ENCODE data around the gene LCE1A.

Gene LCE1A

GRCh38 chr1:152827173-152827572, at the start of gene LCE1A:
TSS of gene LCE1A (plus strand) at chr1:152827473. CDS start at chr1:152827473, 0 bp downstream.
- peaks cover 61% of the 10 kb centered on the region for H3K27me3 Mint-ChIP-seq
- DNase-seq = no peak
- no peak within 1 kb of the TSS for H3K27ac Mint-ChIP-seq
- H3K36me3 Mint-ChIP-seq (ENCODE audit: low read depth) = no peaks in the 10 kb centered on the region
- H3K4me1 Mint-ChIP-seq (ENCODE audit: low read depth) = no peaks in the 10 kb centered on the region
- no peaks in the 10 kb centered on the region for H3K9me3 Mint-ChIP-seq
- no peak within 1 kb of the TSS for H3K4me3 Mint-ChIP-seq

GRCh38 chr1:152777510-152778137, 49.6 kb upstream of the LCE1A start:
- Mint-ChIP-seq H3K4me3 (no peak overlapping the region), H3K27ac (no peak overlapping the region), H3K36me3 (ENCODE audit: low read depth) (no peaks in the 10 kb centered on the region), H3K27me3 (peaks cover 39% of the 10 kb centered on the region), H3K9me3 (no peaks in the 10 kb centered on the region), H3K4me1 (ENCODE audit: low read depth) (no peaks in the 10 kb centered on the region)
- no peak for DNase-seq

GRCh38 chr1:152783095-152783494, 44.2 kb upstream of the LCE1A start:
- no peaks in the 10 kb centered on the region for H3K36me3 Mint-ChIP-seq (ENCODE audit: low read depth)
- H3K27me3 Mint-ChIP-seq = peaks cover 57% of the 10 kb centered on the region
- no peaks in the 10 kb centered on the region for H3K9me3 Mint-ChIP-seq
- H3K27ac Mint-ChIP-seq = no peak overlapping the region
- H3K4me1 Mint-ChIP-seq (ENCODE audit: low read depth) = no peaks in the 10 kb centered on the region
- H3K4me3 Mint-ChIP-seq = no peak overlapping the region
- no peak for DNase-seq

- no peaks in the 10 kb centered on the region for H3K36me3 Mint-ChIP-seq (ENCODE audit: low read depth)
- peaks cover 49% of the 10 kb centered on the region for H3K27me3 Mint-ChIP-seq
- no peak within 1 kb of the TSS for H3K4me3 Mint-ChIP-seq
- no peak for DNase-seq
- no peak within 1 kb of the TSS for H3K27ac Mint-ChIP-seq
- no peaks in the 10 kb centered on the region for H3K4me1 Mint-ChIP-seq (ENCODE audit: low read depth)
- H3K9me3 Mint-ChIP-seq = no peaks in the 10 kb centered on the region
Measured at GRCh38 chr1:152786077-152786476, 41.2 kb upstream of the LCE1A start, which contains the start of gene LCE1E. TSS of gene LCE1E (plus strand) at chr1:152786257. CDS start at chr1:152787300, 1,043 bp downstream.

GRCh38 chr1:152795686-152796085, 31.6 kb upstream of the LCE1A start:
- peaks cover 15% of the 10 kb centered on the region for H3K27me3 Mint-ChIP-seq
- no peaks in the 10 kb centered on the region for H3K36me3 Mint-ChIP-seq (ENCODE audit: low read depth)
- H3K9me3 Mint-ChIP-seq = no peaks in the 10 kb centered on the region
- no peaks in the 10 kb centered on the region for H3K4me1 Mint-ChIP-seq (ENCODE audit: low read depth)
- no peak for DNase-seq
- H3K27ac Mint-ChIP-seq = no peak overlapping the region
- H3K4me3 Mint-ChIP-seq = no peak overlapping the region

- peaks cover 22% of the 10 kb centered on the region for H3K27me3 Mint-ChIP-seq
- no peak within 1 kb of the TSS for H3K4me3 Mint-ChIP-seq
- no peaks in the 10 kb centered on the region for H3K4me1 Mint-ChIP-seq (ENCODE audit: low read depth)
- H3K9me3 Mint-ChIP-seq = no peaks in the 10 kb centered on the region
- H3K27ac Mint-ChIP-seq = no peak within 1 kb of the TSS
- no peaks in the 10 kb centered on the region for H3K36me3 Mint-ChIP-seq (ENCODE audit: low read depth)
- no peak for DNase-seq
Measured at GRCh38 chr1:152796421-152796820, 30.9 kb upstream of the LCE1A start, which contains the start of gene LCE1D. TSS of gene LCE1D (plus strand) at chr1:152796721. CDS start at chr1:152797795, 1,074 bp downstream.

- H3K4me3 Mint-ChIP-seq = no peak overlapping the region
- no peaks in the 10 kb centered on the region for H3K36me3 Mint-ChIP-seq (ENCODE audit: low read depth)
- H3K27me3 Mint-ChIP-seq = peaks cover 54% of the 10 kb centered on the region
- H3K9me3 Mint-ChIP-seq = no peaks in the 10 kb centered on the region
- H3K4me1 Mint-ChIP-seq (ENCODE audit: low read depth) = no peaks in the 10 kb centered on the region
- H3K27ac Mint-ChIP-seq = no peak overlapping the region
- no peak for DNase-seq
Measured at GRCh38 chr1:152801333-152801732, 25.9 kb upstream of the LCE1A start.

GRCh38 chr1:152806576-152806975, 20.7 kb upstream of the LCE1A start, which contains the start of gene LCE1C:
TSS of gene LCE1C (minus strand) at chr1:152806651. CDS start at chr1:152805478, 1,173 bp downstream.
- no peaks in the 10 kb centered on the region for H3K36me3 Mint-ChIP-seq (ENCODE audit: low read depth)
- H3K27me3 Mint-ChIP-seq = peaks cover 40% of the 10 kb centered on the region
- H3K4me1 Mint-ChIP-seq (ENCODE audit: low read depth) = no peaks in the 10 kb centered on the region
- no peaks in the 10 kb centered on the region for H3K9me3 Mint-ChIP-seq
- no peak within 1 kb of the TSS for H3K27ac Mint-ChIP-seq
- H3K4me3 Mint-ChIP-seq = no peak within 1 kb of the TSS
- no peak for DNase-seq

GRCh38 chr1:152811050-152811449, 16.2 kb upstream of the LCE1A start:
- peaks cover 28% of the 10 kb centered on the region for H3K27me3 Mint-ChIP-seq
- no peaks in the 10 kb centered on the region for H3K36me3 Mint-ChIP-seq (ENCODE audit: low read depth)
- H3K9me3 Mint-ChIP-seq = no peaks in the 10 kb centered on the region
- no peak for DNase-seq
- no peak overlapping the region for H3K27ac Mint-ChIP-seq
- no peak overlapping the region for H3K4me3 Mint-ChIP-seq
- H3K4me1 Mint-ChIP-seq (ENCODE audit: low read depth) = no peaks in the 10 kb centered on the region

GRCh38 chr1:152811671-152812070, 15.6 kb upstream of the LCE1A start, which contains the start of gene LCE1B:
TSS of gene LCE1B (plus strand) at chr1:152811971. CDS start at chr1:152812447, 476 bp downstream.
- no peaks in the 10 kb centered on the region for H3K9me3 Mint-ChIP-seq
- no peaks in the 10 kb centered on the region for H3K36me3 Mint-ChIP-seq (ENCODE audit: low read depth)
- H3K4me1 Mint-ChIP-seq (ENCODE audit: low read depth) = no peaks in the 10 kb centered on the region
- no peak within 1 kb of the TSS for H3K4me3 Mint-ChIP-seq
- peaks cover 28% of the 10 kb centered on the region for H3K27me3 Mint-ChIP-seq
- no peak within 1 kb of the TSS for H3K27ac Mint-ChIP-seq
- DNase-seq = no peak

- no peaks in the 10 kb centered on the region for H3K9me3 Mint-ChIP-seq
- H3K27me3 Mint-ChIP-seq = peaks cover 22% of the 10 kb centered on the region
- no peak overlapping the region for H3K4me3 Mint-ChIP-seq
- no peak for DNase-seq
- no peaks in the 10 kb centered on the region for H3K36me3 Mint-ChIP-seq (ENCODE audit: low read depth)
- no peaks in the 10 kb centered on the region for H3K4me1 Mint-ChIP-seq (ENCODE audit: low read depth)
- no peak overlapping the region for H3K27ac Mint-ChIP-seq
Measured at GRCh38 chr1:152817309-152817708, 10.0 kb upstream of the LCE1A start.

- Mint-ChIP-seq H3K9me3 (no peaks in the 10 kb centered on the region), H3K4me3 (no peak overlapping the region), H3K27ac (no peak overlapping the region), H3K4me1 (ENCODE audit: low read depth) (no peaks in the 10 kb centered on the region), H3K27me3 (peaks cover 36% of the 10 kb centered on the region), H3K36me3 (ENCODE audit: low read depth) (no peaks in the 10 kb centered on the region)
- no peak for DNase-seq
Measured at GRCh38 chr1:152823294-152823693, 4.0 kb upstream of the LCE1A start.

- no peaks in the 10 kb centered on the region for H3K4me1 Mint-ChIP-seq (ENCODE audit: low read depth)
- no peaks in the 10 kb centered on the region for H3K9me3 Mint-ChIP-seq
- H3K36me3 Mint-ChIP-seq (ENCODE audit: low read depth) = no peaks in the 10 kb centered on the region
- H3K4me3 Mint-ChIP-seq = no peak overlapping the region
- no peak overlapping the region for H3K27ac Mint-ChIP-seq
- peaks cover 49% of the 10 kb centered on the region for H3K27me3 Mint-ChIP-seq
- DNase-seq = no peak
Measured at GRCh38 chr1:152824964-152825363, 2.3 kb upstream of the LCE1A start.

- no peaks in the 10 kb centered on the region for H3K4me1 Mint-ChIP-seq (ENCODE audit: low read depth)
- DNase-seq = no peak
- no peaks in the 10 kb centered on the region for H3K36me3 Mint-ChIP-seq (ENCODE audit: low read depth)
- no peak overlapping the region for H3K4me3 Mint-ChIP-seq
- H3K27me3 Mint-ChIP-seq = peaks cover 20% of the 10 kb centered on the region
- no peak overlapping the region for H3K27ac Mint-ChIP-seq
- no peaks in the 10 kb centered on the region for H3K9me3 Mint-ChIP-seq
Measured at GRCh38 chr1:152836870-152837269, 9.6 kb downstream of the LCE1A start.

GRCh38 chr1:152842556-152842955, 15.3 kb downstream of the LCE1A start, which contains the start of gene LCE6A:
TSS of gene LCE6A (plus strand) at chr1:152842856. CDS start at chr1:152843521, 665 bp downstream.
- DNase-seq = no peak
- Mint-ChIP-seq H3K4me1 (ENCODE audit: low read depth) (no peaks in the 10 kb centered on the region), H3K27ac (no peak within 1 kb of the TSS), H3K36me3 (ENCODE audit: low read depth) (no peaks in the 10 kb centered on the region), H3K4me3 (no peak within 1 kb of the TSS), H3K9me3 (no peaks in the 10 kb centered on the region), H3K27me3 (peaks cover 34% of the 10 kb centered on the region)
